GM12891 (cell line): ENCODE measurements around the gene NCS1.

Experiments used
- PAX5 ChIP-seq: IDR thresholded peaks from 2 replicates; pipeline ENCODE4 v1.6.1; 2011; ENCODE audit warnings: low read length, moderate library complexity, mild to moderate bottlenecking; ENCODE audit not compliant: insufficient read depth, severe bottlenecking
- POLR2A ChIP-seq: IDR thresholded peaks from 2 replicates; pipeline ENCODE4 v1.6.1; 2011; ENCODE audit warnings: low read depth, low read length, control low read depth
- POLR2AphosphoS5 ChIP-seq: IDR thresholded peaks from 2 replicates; pipeline ENCODE4 v1.6.1; 2011; ENCODE audit warnings: low read depth, low read length, control low read depth
- POU2F2 ChIP-seq: IDR thresholded peaks from 2 replicates; pipeline ENCODE4 v1.6.1; 2011; ENCODE audit warnings: low read depth, mild to moderate bottlenecking, control low read depth, low read length, moderate library complexity
- SPI1 ChIP-seq: IDR thresholded peaks from 2 replicates; pipeline ENCODE4 v1.6.1; 2011; ENCODE audit warnings: low read depth, low read length, control low read depth
- TAF1 ChIP-seq: IDR thresholded peaks from 2 replicates; pipeline ENCODE4 v1.6.1; 2011; ENCODE audit warnings: low read depth, low read length, control low read depth

GRCh38 chr9:130181678-130182380 is 9.6 kb downstream of the NCS1 start:
- no peak for TF ChIP-seq POLR2AphosphoS5
- TF ChIP-seq POLR2A, result no peak
- TF ChIP-seq TAF1, result no peak
- TF ChIP-seq SPI1, result no peak
- TF ChIP-seq PAX5, result no peak
- TF ChIP-seq POU2F2, result no peak
